Kidney (tissue), 14 donors: ENCODE results near the gene PRKAG2. TPM values are rescaled to one million over a fixed set of nuclear protein-coding genes. Genes with fewer than 3 reads are reported as not detected.

Experiments used
- DNase-seq, 5 donors: peaks; one replicate each; pipeline ENCODE4 v3.0.0-alpha.2; 2013 to 2020
- FAIRE-seq: peaks from 2 replicates; lab custom pipeline; 2012; peaks lifted over from hg19 to GRCh38; lab: Jason Lieb, UNC
- H3K27ac ChIP-seq, 2 donors: one replicate each; pipeline ENCODE4 v1.7.0; 2013; ENCODE audit warnings: low read depth in 2 of 2, low read length in 2 of 2, inconsistent platforms in 1 of 2
- H3K27me3 ChIP-seq: one replicate; pipeline ENCODE4 v1.7.1; 2013; ENCODE audit warnings: low read length, inconsistent platforms; ENCODE audit not compliant: control insufficient read depth, insufficient read depth
- H3K36me3 ChIP-seq, 3 donors: one replicate each; pipeline versions ENCODE4 v1.7.0 to v1.7.1; 2013; ENCODE audit warnings: low read length in 3 of 3, control low read depth in 1 of 3, inconsistent platforms in 1 of 3; ENCODE audit not compliant: insufficient read depth in 3 of 3, control insufficient read depth in 2 of 3
- H3K4me1 ChIP-seq, 3 donors: one replicate each; pipeline versions ENCODE4 v1.7.0 to v1.7.1; 2013; ENCODE audit warnings: low read length in 3 of 3, inconsistent platforms in 1 of 3, low read depth in 1 of 3; ENCODE audit not compliant: control insufficient read depth in 2 of 3, insufficient read depth in 2 of 3
- H3K4me3 ChIP-seq, 3 donors: one replicate each; pipeline versions ENCODE4 v1.7.0 to v1.8.1; 2013; ENCODE audit warnings: low read length in 3 of 3, control low read depth in 1 of 3, inconsistent platforms in 1 of 3
- H3K9ac ChIP-seq, 3 donors: one replicate each; pipeline versions ENCODE4 v1.7.0 to v1.7.1; 2013; ENCODE audit warnings: low read length in 3 of 3, control low read depth in 1 of 3, inconsistent platforms in 1 of 3
- H3K9me3 ChIP-seq, 3 donors: one replicate each; pipeline versions ENCODE4 v1.7.0 to v1.7.1; 2013; ENCODE audit warnings: low read length in 3 of 3, control low read depth in 1 of 3, inconsistent platforms in 1 of 3; ENCODE audit not compliant: control insufficient read depth in 2 of 3, insufficient read depth in 1 of 3
- intact Hi-C: fragments of 100-400 bp; cut with DNase I; formaldehyde crosslinking; loops from one replicate; pipeline ENCODE4 v1.11.1; 2022
- polyA plus RNA-seq: library from polyadenylated mRNA; stranded (reverse); fragments of 350-450 nt; fragmentation: Illumina TruSeq; extraction: RNeasy Lipid Tissue Mini Kit (QIAGEN cat#74804); gene quantifications from one replicate; pipeline ENCODE4 v1.2.3, GENCODE V29; 2014; ENCODE audit warnings: low read depth, low replicate concordance; ENCODE audit not compliant: insufficient read depth
- total RNA-seq: library from RNA; stranded (reverse); fragmentation: NEBNext Ultra II Directional; extraction: Animal tissue kit (Norgen Biotek cat#: 25700); gene quantifications from one replicate; pipeline ENCODE4 v1.2.1, GENCODE V29; 2021
- TF ChIP-seq, protein P1 (sequence below): IDR thresholded peaks from 3 replicates; pipeline ENCODE4 v1.5.1; 2012; ENCODE audit warnings: mild to moderate bottlenecking, moderate library complexity, borderline replicate concordance; ENCODE audit not compliant: insufficient read depth; ENCODE audit errors: extremely low read depth
- donor health status: control.
- donor health status: control.
- donor health status: control.
- donor health status: control.
- donor health status: control.
- donor health status: DM: yes; HTN: yes; CAD: no.
- donor health status: Normal renal cell carcinoma (clear cell type).

PRKAG2 gene
- total and polyA plus RNA-seq, 2 donors from 2014 or later: 40.7 to 40.9 TPM

DNA sequence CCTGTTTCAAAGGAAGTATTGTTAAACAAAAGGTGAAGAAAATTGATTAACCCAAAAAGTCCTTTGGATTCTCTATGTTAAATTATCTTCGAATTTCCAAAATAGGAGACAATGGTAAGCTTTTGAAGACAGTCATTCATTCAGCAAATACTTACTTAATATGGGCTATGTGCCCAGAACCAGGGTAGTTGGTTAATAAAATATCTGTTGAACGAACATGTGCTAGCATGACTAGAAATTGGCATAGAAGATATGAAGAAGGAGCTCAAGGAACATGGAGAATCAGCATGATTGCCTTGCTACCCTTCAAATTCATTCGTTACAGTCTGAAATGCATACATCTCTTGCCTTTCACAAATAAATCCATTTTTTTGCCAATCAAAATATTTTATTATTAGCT is 234.2 kb downstream of the PRKAG2 start:
- H3K36me3 ChIP-seq: no peaks in the 10 kb centered on the region
- no peak for DNase-seq
- intact Hi-C loops: no loop called here
- H3K9ac ChIP-seq: no peak overlapping the region
- H3K4me1 ChIP-seq: peaks cover 0 to 4% (median 4%) of the 10 kb centered on the region in 3 donors
- peaks cover 0 to 4% (median 0%) of the 10 kb centered on the region in 3 donors for H3K9me3 ChIP-seq
- H3K4me3 ChIP-seq: no peak overlapping the region
- no peaks in the 10 kb centered on the region for H3K27me3 ChIP-seq
- TF ChIP-seq, protein P1, sequence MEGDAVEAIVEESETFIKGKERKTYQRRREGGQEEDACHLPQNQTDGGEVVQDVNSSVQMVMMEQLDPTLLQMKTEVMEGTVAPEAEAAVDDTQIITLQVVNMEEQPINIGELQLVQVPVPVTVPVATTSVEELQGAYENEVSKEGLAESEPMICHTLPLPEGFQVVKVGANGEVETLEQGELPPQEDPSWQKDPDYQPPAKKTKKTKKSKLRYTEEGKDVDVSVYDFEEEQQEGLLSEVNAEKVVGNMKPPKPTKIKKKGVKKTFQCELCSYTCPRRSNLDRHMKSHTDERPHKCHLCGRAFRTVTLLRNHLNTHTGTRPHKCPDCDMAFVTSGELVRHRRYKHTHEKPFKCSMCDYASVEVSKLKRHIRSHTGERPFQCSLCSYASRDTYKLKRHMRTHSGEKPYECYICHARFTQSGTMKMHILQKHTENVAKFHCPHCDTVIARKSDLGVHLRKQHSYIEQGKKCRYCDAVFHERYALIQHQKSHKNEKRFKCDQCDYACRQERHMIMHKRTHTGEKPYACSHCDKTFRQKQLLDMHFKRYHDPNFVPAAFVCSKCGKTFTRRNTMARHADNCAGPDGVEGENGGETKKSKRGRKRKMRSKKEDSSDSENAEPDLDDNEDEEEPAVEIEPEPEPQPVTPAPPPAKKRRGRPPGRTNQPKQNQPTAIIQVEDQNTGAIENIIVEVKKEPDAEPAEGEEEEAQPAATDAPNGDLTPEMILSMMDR: no peak
- no peak overlapping the region for H3K27ac ChIP-seq
- FAIRE-seq: no peak

DNA sequence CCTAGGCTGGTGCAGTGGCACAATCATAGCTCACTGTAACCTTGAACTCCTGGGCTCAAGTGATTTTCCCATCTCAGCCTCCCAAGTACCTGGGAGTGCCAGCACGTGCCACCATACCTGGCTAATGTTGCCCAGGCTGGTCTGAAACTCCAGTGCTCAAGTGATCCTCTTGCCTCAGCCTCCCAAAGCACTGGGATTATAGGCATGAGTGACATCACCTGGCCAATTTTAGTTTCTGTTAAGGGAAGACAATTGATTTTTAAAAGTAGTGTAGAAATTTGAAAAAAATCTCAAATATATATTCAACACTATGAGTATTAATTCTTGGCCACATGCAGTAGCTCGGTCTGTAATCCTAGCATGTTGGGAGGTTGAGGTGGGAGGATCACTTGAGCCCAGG is 235.3 kb downstream of the PRKAG2 start:
- Histone ChIP-seq H3K4me3 (no peak overlapping the region), H3K27me3 (no peaks in the 10 kb centered on the region), H3K4me1 (peaks cover 0 to 7% (median 6%) of the 10 kb centered on the region in 3 donors), H3K9ac (no peak overlapping the region), H3K9me3 (peaks cover 0 to 4% (median 0%) of the 10 kb centered on the region in 3 donors), H3K36me3 (no peaks in the 10 kb centered on the region), H3K27ac (no peak overlapping the region)
- intact Hi-C loops: no loop called here
- TF ChIP-seq, protein P1: no peak
- no peak for FAIRE-seq
- DNase-seq: no peak

DNA sequence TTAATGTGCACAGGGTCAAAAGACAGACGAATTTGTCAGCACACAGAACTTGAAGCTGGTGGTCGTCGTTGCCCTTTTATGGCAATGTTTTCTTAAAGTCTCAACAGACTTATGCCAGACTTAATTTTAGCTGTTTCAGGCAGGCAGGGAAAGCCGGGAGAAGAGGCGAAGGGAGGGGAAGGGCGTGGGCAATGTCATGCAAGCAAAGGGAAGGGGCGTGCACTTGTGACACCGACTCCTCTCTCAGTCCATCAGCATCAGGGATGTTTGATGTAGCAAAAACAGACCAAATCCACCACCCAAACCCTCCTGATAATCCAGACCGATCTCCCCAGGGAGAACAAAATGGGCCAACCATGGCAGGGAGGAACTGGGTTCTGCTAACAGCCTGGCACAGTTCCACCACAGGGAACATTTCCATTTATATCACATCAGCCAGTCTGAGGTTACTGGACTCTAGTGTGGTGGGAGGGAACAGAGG is 239.1 kb downstream of the PRKAG2 start:
- FAIRE-seq: no peak
- intact Hi-C loops: no loop called here
- H3K4me1 ChIP-seq: peaks cover 0 to 7% (median 6%) of the 10 kb centered on the region in 3 donors
- TF ChIP-seq, protein P1: no peak
- H3K36me3 ChIP-seq: no peaks in the 10 kb centered on the region
- H3K27me3 ChIP-seq: no peaks in the 10 kb centered on the region
- H3K9me3 ChIP-seq: no peaks in the 10 kb centered on the region
- peak in 1 of 5 donors; percentile 38 for DNase-seq
- peak overlapping the region; percentile 44 to 74 for H3K27ac ChIP-seq
- no peak overlapping the region for H3K4me3 ChIP-seq
- H3K9ac ChIP-seq: peak overlapping the region in 1 of 3 donors; percentile 34

DNA sequence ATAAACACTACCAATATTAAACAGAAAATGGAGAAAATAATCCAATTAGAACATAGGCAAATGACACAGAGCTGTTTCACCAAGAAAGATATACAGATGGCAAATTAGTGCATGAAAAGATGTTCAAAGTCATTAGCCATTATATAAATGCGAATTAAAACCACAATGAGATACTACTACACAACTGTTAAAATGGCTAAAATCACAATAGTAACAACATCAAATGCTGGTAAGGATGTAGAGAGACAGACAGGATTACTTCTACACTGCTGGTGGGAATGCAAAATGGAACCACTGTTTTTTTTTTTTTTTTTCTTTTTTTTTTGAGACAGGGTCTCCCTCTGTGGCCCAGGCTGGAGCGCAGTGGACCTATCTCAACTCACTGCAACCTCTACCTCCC is 242.3 kb downstream of the PRKAG2 start:
- Histone ChIP-seq H3K9me3 (no peaks in the 10 kb centered on the region), H3K9ac (no peak overlapping the region), H3K27ac (no peak overlapping the region), H3K27me3 (peaks cover 3% of the 10 kb centered on the region), H3K4me1 (peaks cover 0 to 8% (median 7%) of the 10 kb centered on the region in 3 donors), H3K4me3 (no peak overlapping the region), H3K36me3 (no peaks in the 10 kb centered on the region)
- FAIRE-seq (no peak), DNase-seq (no peak)
- intact Hi-C loops: no loop called here
- TF ChIP-seq, protein P1: no peak
